ENCODE data around the gene TNS1. TPM values are rescaled to one million over a fixed set of nuclear protein-coding genes. Genes with fewer than 3 reads are reported as not detected.

Gene TNS1
- total RNA-seq, 1 experiment from 2014 or later: 3.4 TPM

DNA sequence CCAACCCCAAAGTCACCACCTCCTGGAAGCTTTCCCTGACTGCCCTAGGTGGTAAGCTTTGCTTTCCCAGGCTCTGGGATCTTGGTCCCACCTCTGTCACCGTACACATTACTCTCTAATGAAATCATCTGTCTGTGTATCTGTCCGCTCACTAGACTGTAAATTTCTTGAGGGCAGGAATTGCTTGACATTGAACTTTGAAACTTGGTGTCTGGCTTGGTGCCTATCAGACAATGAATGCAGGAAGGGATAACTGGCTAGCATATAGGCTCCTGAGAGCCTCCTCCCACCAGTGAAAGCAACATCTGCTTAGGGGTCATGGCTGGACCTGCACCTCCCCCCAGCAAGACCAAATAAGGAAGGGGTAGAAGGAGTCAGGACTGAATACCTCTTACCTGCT lies 155.7 kb downstream of the TNS1 start:
- H3T11ph ChIP-seq (ENCODE audit: low read length): no peak overlapping the region
- no peak overlapping the region for H3K56ac ChIP-seq (ENCODE audit: insufficient read length, low read depth, low read length)
- H3K9me3 Mint-ChIP-seq: no peaks in the 10 kb centered on the region
- no peak overlapping the region for H4K91ac ChIP-seq (ENCODE audit: insufficient read length, low read depth, low read length)
- H3K36me3 Mint-ChIP-seq (ENCODE audit: insufficient read depth in 1 of 3, low read depth in 3 of 3): no peaks in the 10 kb centered on the region; a peak in 1 of 7 replicates
- H3K9me3 ChIP-seq (ENCODE audit: control insufficient read depth, low read depth, low read length): peaks cover 12% of the 10 kb centered on the region
- H4K5ac ChIP-seq (ENCODE audit: insufficient read length, low read depth, low read length): no peak overlapping the region
- no peak for DNase-seq
- no peak overlapping the region for H2AK5ac ChIP-seq (ENCODE audit: insufficient read length, low read length)
- H3K4me1 ChIP-seq (ENCODE audit: insufficient read depth, low read length): no peaks in the 10 kb centered on the region; the same call in 1 of the 2 replicates
- H3K4me2 ChIP-seq (ENCODE audit: insufficient read depth, insufficient read length, low read length): no peak overlapping the region
- peaks cover 3% of the 10 kb centered on the region for H3K27me3 Mint-ChIP-seq (ENCODE audit: low read depth)
- no peaks in the 10 kb centered on the region for H3K23me2 ChIP-seq (ENCODE audit: insufficient read length, low read depth, low read length, poor library complexity, severe bottlenecking)
- H3K14ac ChIP-seq (ENCODE audit: insufficient read depth, low read length): no peak overlapping the region
- WGBS (ENCODE audit: extremely low coverage, insufficient read length, low lambda C conversion rate): no CpG with 5 or more reads among the region's 2 CpGs
- no peak overlapping the region for H3K18ac ChIP-seq (ENCODE audit: insufficient read length, low read depth, low read length)
- H3K4me3 Mint-ChIP-seq: no peak overlapping the region
- no peak overlapping the region for H2AFZ ChIP-seq (ENCODE audit: low read length)
- H3K27ac ChIP-seq (ENCODE audit: insufficient read length, low read depth, low read length): no peak overlapping the region
- no peak overlapping the region for H2BK15ac ChIP-seq (ENCODE audit: low read depth, low read length)
- peak overlapping the region in 1 of 3 experiments; percentile 49; a peak in 2 of 7 replicates for H3K27ac Mint-ChIP-seq
- no peak overlapping the region for H3K9ac ChIP-seq (ENCODE audit: extremely low read depth, insufficient read length, low read length)
- no peak overlapping the region for H2BK12ac ChIP-seq (ENCODE audit: insufficient read length, low read depth, low read length)
- no peak overlapping the region for H2BK20ac ChIP-seq (ENCODE audit: low read depth, low read length, poor library complexity, severe bottlenecking)
- no peaks in the 10 kb centered on the region for H3K4me1 Mint-ChIP-seq
- no peak overlapping the region for H3K4ac ChIP-seq (ENCODE audit: low read depth, low read length)
- H4K8ac ChIP-seq (replicated peaks; ENCODE audit: insufficient read length, low read depth, low read length): no peak overlapping the region
- no peaks in the 10 kb centered on the region for H3K27me3 ChIP-seq (ENCODE audit: insufficient read depth, low read length)
- no peaks in the 10 kb centered on the region for H3K79me1 ChIP-seq (ENCODE audit: insufficient read depth, low read depth, low read length, poor library complexity, severe bottlenecking)
- no peak overlapping the region for H2BK5ac ChIP-seq (ENCODE audit: insufficient read length, low read length)
- no peak overlapping the region for H2BK120ac ChIP-seq (ENCODE audit: low read depth, low read length, poor library complexity, severe bottlenecking)
- no peaks in the 10 kb centered on the region for H3K79me2 ChIP-seq (ENCODE audit: insufficient read depth, low read length)
- no peaks in the 10 kb centered on the region for H4K20me1 ChIP-seq (ENCODE audit: control insufficient read depth, insufficient read depth, insufficient read length)
- TF ChIP-seq, protein P1, sequence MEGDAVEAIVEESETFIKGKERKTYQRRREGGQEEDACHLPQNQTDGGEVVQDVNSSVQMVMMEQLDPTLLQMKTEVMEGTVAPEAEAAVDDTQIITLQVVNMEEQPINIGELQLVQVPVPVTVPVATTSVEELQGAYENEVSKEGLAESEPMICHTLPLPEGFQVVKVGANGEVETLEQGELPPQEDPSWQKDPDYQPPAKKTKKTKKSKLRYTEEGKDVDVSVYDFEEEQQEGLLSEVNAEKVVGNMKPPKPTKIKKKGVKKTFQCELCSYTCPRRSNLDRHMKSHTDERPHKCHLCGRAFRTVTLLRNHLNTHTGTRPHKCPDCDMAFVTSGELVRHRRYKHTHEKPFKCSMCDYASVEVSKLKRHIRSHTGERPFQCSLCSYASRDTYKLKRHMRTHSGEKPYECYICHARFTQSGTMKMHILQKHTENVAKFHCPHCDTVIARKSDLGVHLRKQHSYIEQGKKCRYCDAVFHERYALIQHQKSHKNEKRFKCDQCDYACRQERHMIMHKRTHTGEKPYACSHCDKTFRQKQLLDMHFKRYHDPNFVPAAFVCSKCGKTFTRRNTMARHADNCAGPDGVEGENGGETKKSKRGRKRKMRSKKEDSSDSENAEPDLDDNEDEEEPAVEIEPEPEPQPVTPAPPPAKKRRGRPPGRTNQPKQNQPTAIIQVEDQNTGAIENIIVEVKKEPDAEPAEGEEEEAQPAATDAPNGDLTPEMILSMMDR (conservative IDR thresholded peaks at IDR 0.05): no peak
- no peak overlapping the region for H3K23ac ChIP-seq (ENCODE audit: insufficient read length, low read depth, low read length)
